Psoas muscle (tissue), 8 donors: ENCODE data around the gene MZF1. TPM values are rescaled to one million over a fixed set of nuclear protein-coding genes. Genes with fewer than 3 reads are reported as not detected.

ENCODE experiments used
- ATAC-seq, 4 donors: fragments of 200-7000 bp; cut with Tn5 transposase; one replicate each; pipeline ENCODE4 v1.9.1; 2020; ENCODE audit warnings: moderate library complexity in 3 of 4, mild to moderate bottlenecking in 2 of 4
- DNase-seq, 2 donors: peaks; one replicate each; pipeline ENCODE4 v3.0.0-alpha.2; 2020
- H3K27ac ChIP-seq: fragments of 200-600 bp; one replicate; pipeline ENCODE4 v1.8.0; 2022
- H3K27me3 ChIP-seq, 3 donors: fragments of 200-600 bp in 1 of 3; one replicate each; pipeline versions ENCODE4 v1.6.1 to v1.8.0; 2013 to 2022; ENCODE audit warnings: low read length in 2 of 3, mild to moderate bottlenecking in 2 of 3, moderate library complexity in 1 of 3; ENCODE audit not compliant: insufficient read depth in 3 of 3
- H3K36me3 ChIP-seq, 2 donors: fragments of 200-600 bp in 1 of 2; one replicate each; pipeline versions ENCODE4 v1.6.1 to v1.8.0; 2013 to 2022; ENCODE audit warnings: low read depth in 1 of 2, mild to moderate bottlenecking in 1 of 2, moderate library complexity in 1 of 2; ENCODE audit not compliant: insufficient read depth in 1 of 2
- H3K4me1 ChIP-seq: fragments of 200-600 bp; one replicate; pipeline ENCODE4 v1.8.0; 2022
- H3K4me3 ChIP-seq: fragments of 200-600 bp; one replicate; pipeline ENCODE4 v1.8.0; 2022; ENCODE audit warnings: mild to moderate bottlenecking
- H3K9me3 ChIP-seq: fragments of 200-600 bp; one replicate; pipeline ENCODE4 v1.8.0; 2022
- CTCF ChIP-seq: fragments of 200-600 bp; IDR thresholded peaks from one replicate; pipeline ENCODE4 v1.8.0; 2022; ENCODE audit warnings: antibody characterized with exemption
- WGBS, 3 donors: extraction: QIAGEN DNeasy Blood & Tissue Kit; methylation state at CpG; one replicate each; pipeline versions ENCODE4 v1.1.6 to v1.1.7; 2013; 5-methylcytosine and 5-hydroxymethylcytosine counted together
- intact Hi-C, 2 donors: fragments of 100-400 bp; cut with DNase I; formaldehyde crosslinking; loops; one replicate each; pipeline versions ENCODE4 v1.11.0 to v1.14.2; 2022
- polyA plus RNA-seq, 3 donors: library from polyadenylated mRNA; stranded (reverse); fragments of 200-250 nt; gene quantifications; one replicate each; pipeline ENCODE4 v1.2.3, GENCODE V29; 2013
- total RNA-seq, 4 donors: library from RNA; stranded (reverse); fragmentation: NEBNext Ultra II Directional in 2 of 4; extraction: Animal tissue kit (Norgen Biotek cat#: 25700) in 2 of 4; gene quantifications; one replicate each; pipeline versions ENCODE4 v1.2.1 to v1.2.4, GENCODE V29; 2021 to 2023
- donor health status: healthy with polysubstance abuse.
- donor health status: DM: no; HTN: no; CAD: no; lungs with moderate emphysema.
- donor health status: Bipolar disorder and iron deficiency.
- donor health status: healthy.
- donor health status: DM: yes; HTN: yes; CAD: no.
- donor health status: DM: no; HTN: no; CAD: no.
- donor health status: DM: no; HTN: no; CAD: no.
- donor health status: DM: yes; HTN: yes; CAD: no.

Gene MZF1
- total and polyA plus RNA-seq, 7 donors = 5.0 to 13.0 (median 9.3) TPM

GRCh38 chr19:58572026-58572817 is 913 bp downstream of the MZF1 start:
- peaks cover 2 to 39% of the 10 kb centered on the region in 2 donors for H3K36me3 ChIP-seq
- intact Hi-C loops = no loop called here
- no peaks in the 10 kb centered on the region for H3K27me3 ChIP-seq
- H3K27ac ChIP-seq = peak overlapping the region; percentile 99
- H3K9me3 ChIP-seq = no peaks in the 10 kb centered on the region
- no peak for ATAC-seq
- no peak for DNase-seq
- no peak for TF ChIP-seq CTCF
- peak overlapping the region; percentile 94 for H3K4me3 ChIP-seq
- H3K4me1 ChIP-seq = peaks cover 13% of the 10 kb centered on the region
- 37 to 43% (median 40%) methylated on average over 23 to 24 of the region's 24 CpGs for WGBS, 3 donors

GRCh38 chr19:58571575-58571947 is 1.6 kb downstream of the MZF1 start:
- Histone ChIP-seq H3K36me3 (peaks cover 2 to 45% of the 10 kb centered on the region in 2 donors), H3K27me3 (no peaks in the 10 kb centered on the region), H3K4me3 (no peak overlapping the region), H3K27ac (no peak overlapping the region), H3K9me3 (no peaks in the 10 kb centered on the region), H3K4me1 (peaks cover 13% of the 10 kb centered on the region)
- WGBS, 3 donors = 84 to 89% (median 87%) methylated on average over 8 of the region's 8 CpGs
- DNase-seq = peak in 1 of 2 donors; percentile 6
- intact Hi-C loops = no loop called here
- ATAC-seq = no peak
- no peak for TF ChIP-seq CTCF

- no peaks in the 10 kb centered on the region for H3K9me3 ChIP-seq
- DNase-seq = peak in 1 of 2 donors; percentile 15
- no peak for TF ChIP-seq CTCF
- peaks cover 13% of the 10 kb centered on the region for H3K4me1 ChIP-seq
- intact Hi-C loops = loop anchor here in 1 of 2 donors (1.0 kb wide), 1 partner anchor 12 kb away; no protein-coding TSS in a partner anchor
- H3K36me3 ChIP-seq = peaks cover 2 to 51% of the 10 kb centered on the region in 2 donors
- ATAC-seq = no peak
- H3K4me3 ChIP-seq = no peak overlapping the region
- H3K27me3 ChIP-seq = no peaks in the 10 kb centered on the region
- no peak overlapping the region for H3K27ac ChIP-seq
- 91 to 95% (median 92%) methylated on average over 24 to 25 of the region's 25 CpGs for WGBS, 3 donors
Observed at GRCh38 chr19:58570770-58571574, 2.2 kb downstream of the MZF1 start.

GRCh38 chr19:58569943-58570670 is 3.0 kb downstream of the MZF1 start:
- no peak for TF ChIP-seq CTCF
- DNase-seq (peak in 1 of 2 donors; percentile 15), ATAC-seq (no peak)
- no peaks in the 10 kb centered on the region for H3K9me3 ChIP-seq
- H3K36me3 ChIP-seq = peaks cover 2 to 52% of the 10 kb centered on the region in 2 donors
- 86 to 87% (median 86%) methylated on average over 8 of the region's 8 CpGs for WGBS, 3 donors
- H3K4me3 ChIP-seq = no peak overlapping the region
- no peaks in the 10 kb centered on the region for H3K27me3 ChIP-seq
- intact Hi-C loops = loop anchor here in 1 of 2 donors (1.0 kb wide), 1 partner anchor 11 kb away; no protein-coding TSS in a partner anchor
- H3K4me1 ChIP-seq = peaks cover 13% of the 10 kb centered on the region
- H3K27ac ChIP-seq = no peak overlapping the region
